HG03064 (cell line): ENCODE data around the gene FTCD.
"Not testable (repeated sequence)": the region's sequence is repeated elsewhere in the genome, so short reads cannot be mapped to it uniquely, and the experiment has no call there.

Experiments
- ATAC-seq: cut with Tn5 transposase; IDR thresholded peaks from one replicate; pipeline ENCODE4 v1.9.1; 2021; ENCODE audit warnings: low read depth; ENCODE audit not compliant: unreplicated experiment

FTCD gene

GRCh38 chr21:46171996-46172862 is 16.9 kb upstream of the FTCD start:
- ATAC-seq, result no peak

- ATAC-seq, result no peak
These were observed 16.2 kb upstream of the FTCD start for GRCh38 chr21:46171585-46171984.

GRCh38 chr21:46170436-46171193 is 15.2 kb upstream of the FTCD start:
- ATAC-seq, result not testable (repeated sequence)

GRCh38 chr21:46168659-46169386 is 13.4 kb upstream of the FTCD start:
- no peak for ATAC-seq

GRCh38 chr21:46168238-46168637 is 12.9 kb upstream of the FTCD start:
- ATAC-seq, result no peak

- no peak for ATAC-seq
These were observed 9.7 kb upstream of the FTCD start for GRCh38 chr21:46165098-46165497.

GRCh38 chr21:46163380-46163779 is 8.0 kb upstream of the FTCD start:
- no peak for ATAC-seq

- ATAC-seq, result no peak
These were observed 6.5 kb upstream of the FTCD start for GRCh38 chr21:46161633-46162592.

GRCh38 chr21:46160907-46161632 is 5.7 kb upstream of the FTCD start:
- ATAC-seq, result no peak

- ATAC-seq, result no peak
These were observed 5.2 kb upstream of the FTCD start for GRCh38 chr21:46160657-46160906.

- ATAC-seq, result no peak
These were observed 4.7 kb upstream of the FTCD start for GRCh38 chr21:46159841-46160656.

- no peak for ATAC-seq
These were observed 4.0 kb upstream of the FTCD start for GRCh38 chr21:46159390-46159789.

GRCh38 chr21:46158666-46159300 is 3.4 kb upstream of the FTCD start:
- no peak for ATAC-seq

- ATAC-seq, result no peak
These were observed 2.6 kb upstream of the FTCD start for GRCh38 chr21:46157987-46158451.

- ATAC-seq, result no peak
These were observed 2.1 kb upstream of the FTCD start for GRCh38 chr21:46157396-46157986.

- no peak for ATAC-seq
These were observed 1.3 kb upstream of the FTCD start for GRCh38 chr21:46156678-46157077.

- no peak for ATAC-seq
These were observed 933 bp upstream of the FTCD start for GRCh38 chr21:46156378-46156645.

- ATAC-seq, result no peak
These were observed 345 bp downstream of the FTCD start for GRCh38 chr21:46154955-46155513.
